SK-N-MC (cell line): ENCODE data around the gene HBA1.

Experiments
- DNase-seq: peaks from one replicate; pipeline ENCODE4 v3.0.0-alpha.2; 2011; ENCODE audit warnings: low read depth, low spot score
- H3K27ac ChIP-seq: fragments of 200-600 bp; sonication (generic); 2 replicates; pipeline ENCODE4 v1.5.1; 2016; ENCODE audit warnings: mixed run types
- H3K36me3 ChIP-seq: fragments of 200-600 bp; sonication (generic); 2 replicates; pipeline ENCODE4 v1.6.1; 2017; ENCODE audit warnings: antibody characterized with exemption, low read length, mixed read lengths; ENCODE audit not compliant: insufficient read depth
- H3K4me3 ChIP-seq: fragments of 200-600 bp; sonication (generic); 2 replicates; pipeline ENCODE4 v1.5.1; 2016
- H3K9ac ChIP-seq: fragments of 200-600 bp; sonication (generic); 2 replicates; pipeline ENCODE4 v1.8.0; 2017; ENCODE audit warnings: mixed run types, mixed read lengths; ENCODE audit not compliant: insufficient read length
- H3K9me3 ChIP-seq: fragments of 200-600 bp; sonication (generic); 2 replicates; pipeline ENCODE4 v1.6.1; 2017; ENCODE audit warnings: low read depth, mild to moderate bottlenecking, antibody characterized with exemption, low read length, moderate library complexity, mixed read lengths
- EZH2 ChIP-seq: fragments of 200-600 bp; sonication (generic); IDR thresholded peaks from one replicate; pipeline ENCODE4 v1.6.1; 2017; ENCODE audit warnings: antibody characterized with exemption
- FOXP2 ChIP-seq: optimal IDR thresholded peaks from 2 replicates; pipeline ENCODE3; 2011; ENCODE audit warnings: mild to moderate bottlenecking, moderate library complexity; ENCODE audit not compliant: insufficient read depth; ENCODE audit errors: extremely low read length, control extremely low read depth
- POLR2AphosphoS5 ChIP-seq: IDR thresholded peaks from 2 replicates; pipeline ENCODE4 v1.6.1; 2012; ENCODE audit warnings: mild to moderate bottlenecking, low read depth, low read length, borderline replicate concordance

HBA1 gene

DNA sequence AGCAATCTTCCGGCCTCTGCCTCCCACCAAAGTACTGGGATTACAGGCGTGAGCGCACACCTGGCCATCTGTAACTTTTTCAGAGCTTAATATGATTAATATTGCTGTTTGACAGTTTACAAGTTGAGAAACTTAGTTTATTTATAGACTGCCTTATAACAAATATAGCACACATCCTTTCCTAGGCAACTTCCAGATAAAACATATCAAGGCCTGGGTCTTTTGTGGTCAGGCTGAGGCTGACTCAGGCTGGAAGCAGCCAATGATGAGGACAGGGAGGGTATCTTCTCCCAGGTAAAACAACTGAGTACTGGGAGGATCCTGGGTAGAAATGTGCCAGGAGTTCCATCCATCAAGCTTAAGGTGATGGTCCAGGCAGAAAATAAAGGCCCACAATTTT is 36.5 kb downstream of the HBA1 start:
- Histone ChIP-seq H3K9ac (no peak overlapping the region), H3K36me3 (peaks cover 85% of the 10 kb centered on the region), H3K27ac (no peak overlapping the region), H3K9me3 (no peaks in the 10 kb centered on the region), H3K4me3 (no peak overlapping the region)
- TF ChIP-seq FOXP2 (no peak), EZH2 (no peak), POLR2AphosphoS5 (no peak)
- no peak for DNase-seq

DNA sequence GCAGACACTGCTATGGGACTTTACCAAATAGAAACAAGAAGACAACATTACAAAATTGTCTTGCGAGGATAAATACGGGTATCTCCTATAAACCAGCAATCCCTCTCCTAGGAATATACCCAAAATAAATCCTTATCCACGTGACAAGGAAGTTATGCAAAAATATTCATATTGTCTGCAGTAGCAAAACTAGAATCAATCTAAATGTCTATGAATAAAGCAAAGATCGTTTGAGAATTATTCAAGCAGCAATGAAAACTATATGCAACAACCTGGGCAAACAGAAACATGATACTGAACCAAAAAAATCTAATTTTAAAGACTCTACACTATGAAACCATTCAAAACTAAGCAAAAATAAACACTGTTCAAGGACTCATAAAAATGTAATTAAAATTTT is 43.5 kb downstream of the HBA1 start:
- Histone ChIP-seq H3K36me3 (peaks cover 85% of the 10 kb centered on the region), H3K9ac (peak overlapping the region; percentile 7), H3K4me3 (no peak overlapping the region), H3K9me3 (no peaks in the 10 kb centered on the region), H3K27ac (peak overlapping the region; percentile 51; the same call in 1 of the 2 replicates)
- DNase-seq, result no peak
- TF ChIP-seq POLR2AphosphoS5 (no peak), EZH2 (no peak), FOXP2 (no peak)
